LNCAP (cell line): ENCODE measurements around the gene TNRC18.

Source experiments
- TF ChIP-seq, protein P1 (sequence below): fragments of 450-650 bp; IDR thresholded peaks from 2 replicates; pipeline ENCODE4 v1.5.1; 2017; ENCODE audit warnings: mild to moderate bottlenecking

The TNRC18 gene

DNA sequence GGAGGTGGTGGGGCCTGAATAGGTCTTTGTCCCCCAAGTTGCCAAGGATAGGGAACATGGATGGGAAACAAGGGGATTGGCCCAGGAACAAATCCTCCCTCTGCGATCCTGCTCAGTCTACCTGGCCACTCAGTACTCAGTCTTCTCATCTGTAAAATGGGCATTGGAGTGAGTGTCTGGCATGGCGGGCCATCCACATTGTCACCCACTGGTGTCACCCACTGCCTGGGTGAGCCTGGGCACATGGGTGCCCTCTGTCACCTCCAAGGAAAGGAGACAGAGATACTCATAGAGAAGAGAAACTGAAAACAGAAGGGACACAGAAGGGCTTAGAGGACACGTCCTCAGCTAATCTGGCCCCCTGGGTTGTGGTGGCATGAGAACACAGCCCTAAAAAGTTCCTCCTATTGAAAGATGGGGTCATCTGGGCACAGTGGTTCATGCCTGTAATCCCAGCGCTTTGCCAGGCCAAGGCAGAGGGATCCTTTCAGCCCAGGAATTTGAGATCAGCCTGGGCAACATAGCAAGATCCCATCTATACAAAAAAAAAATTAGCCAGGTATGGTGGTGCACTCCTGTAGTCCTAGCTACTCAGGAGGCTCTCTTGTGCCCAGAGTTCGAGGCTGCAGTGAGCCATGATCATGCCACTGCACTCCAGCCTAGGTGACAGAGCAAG, 12.5 kb upstream of the TNRC18 start:
- TF ChIP-seq, protein P1, sequence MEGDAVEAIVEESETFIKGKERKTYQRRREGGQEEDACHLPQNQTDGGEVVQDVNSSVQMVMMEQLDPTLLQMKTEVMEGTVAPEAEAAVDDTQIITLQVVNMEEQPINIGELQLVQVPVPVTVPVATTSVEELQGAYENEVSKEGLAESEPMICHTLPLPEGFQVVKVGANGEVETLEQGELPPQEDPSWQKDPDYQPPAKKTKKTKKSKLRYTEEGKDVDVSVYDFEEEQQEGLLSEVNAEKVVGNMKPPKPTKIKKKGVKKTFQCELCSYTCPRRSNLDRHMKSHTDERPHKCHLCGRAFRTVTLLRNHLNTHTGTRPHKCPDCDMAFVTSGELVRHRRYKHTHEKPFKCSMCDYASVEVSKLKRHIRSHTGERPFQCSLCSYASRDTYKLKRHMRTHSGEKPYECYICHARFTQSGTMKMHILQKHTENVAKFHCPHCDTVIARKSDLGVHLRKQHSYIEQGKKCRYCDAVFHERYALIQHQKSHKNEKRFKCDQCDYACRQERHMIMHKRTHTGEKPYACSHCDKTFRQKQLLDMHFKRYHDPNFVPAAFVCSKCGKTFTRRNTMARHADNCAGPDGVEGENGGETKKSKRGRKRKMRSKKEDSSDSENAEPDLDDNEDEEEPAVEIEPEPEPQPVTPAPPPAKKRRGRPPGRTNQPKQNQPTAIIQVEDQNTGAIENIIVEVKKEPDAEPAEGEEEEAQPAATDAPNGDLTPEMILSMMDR = no peak

DNA sequence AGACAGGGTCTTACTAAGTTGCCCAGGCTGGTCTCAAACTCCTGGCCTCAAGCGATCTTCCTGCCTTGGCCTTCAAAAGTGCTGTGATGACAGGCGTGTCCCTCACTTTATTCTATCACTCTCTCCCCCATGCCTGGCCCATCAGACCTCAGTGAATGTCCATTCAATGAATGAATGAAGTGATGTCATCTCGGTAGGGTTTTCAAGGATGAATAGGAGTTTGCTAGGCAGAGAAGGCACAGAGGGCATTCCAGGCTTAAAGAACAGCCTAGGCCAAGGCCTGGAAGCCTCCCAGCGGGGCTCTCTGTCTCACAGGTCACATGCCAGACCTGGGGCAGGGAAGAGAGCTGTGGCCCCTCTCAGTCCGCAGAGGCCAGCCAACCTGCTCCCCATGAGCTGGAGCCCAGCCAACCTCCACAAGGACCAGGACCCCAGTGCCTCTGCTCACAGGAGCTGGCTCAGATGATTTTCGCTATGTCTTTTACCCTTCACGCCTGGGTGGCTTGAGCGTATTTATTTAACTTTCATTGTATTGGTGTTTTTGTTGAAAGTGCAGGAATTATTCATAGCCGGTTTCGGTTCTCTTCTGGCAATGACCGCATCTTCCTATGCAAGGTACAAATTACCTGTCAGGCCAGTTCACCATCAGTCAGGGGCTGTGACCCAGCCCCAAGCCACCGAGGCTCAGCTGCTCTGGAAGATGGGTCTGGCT, 11.8 kb upstream of the TNRC18 start:
- TF ChIP-seq, protein P1 = no peak

DNA sequence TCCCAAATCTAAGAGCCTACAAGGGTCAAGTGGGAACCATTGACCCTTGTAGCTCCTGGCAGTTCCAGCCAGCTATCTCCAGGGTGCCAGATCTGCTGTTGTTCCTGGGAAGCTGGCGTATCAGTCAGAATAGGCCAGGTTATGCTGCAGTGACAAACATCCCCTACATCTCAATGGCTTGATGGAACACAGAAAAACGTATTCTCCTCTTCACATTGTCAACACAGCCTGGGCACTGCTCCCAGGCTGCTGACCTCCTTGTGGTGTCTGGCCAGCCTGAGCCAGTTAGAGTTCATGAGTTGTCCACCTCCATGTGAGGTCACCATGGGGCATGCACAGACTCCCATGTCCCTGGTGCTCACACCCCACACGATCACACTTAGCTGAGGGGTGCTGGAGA, 9.5 kb upstream of the TNRC18 start:
- TF ChIP-seq, protein P1 = no peak

DNA sequence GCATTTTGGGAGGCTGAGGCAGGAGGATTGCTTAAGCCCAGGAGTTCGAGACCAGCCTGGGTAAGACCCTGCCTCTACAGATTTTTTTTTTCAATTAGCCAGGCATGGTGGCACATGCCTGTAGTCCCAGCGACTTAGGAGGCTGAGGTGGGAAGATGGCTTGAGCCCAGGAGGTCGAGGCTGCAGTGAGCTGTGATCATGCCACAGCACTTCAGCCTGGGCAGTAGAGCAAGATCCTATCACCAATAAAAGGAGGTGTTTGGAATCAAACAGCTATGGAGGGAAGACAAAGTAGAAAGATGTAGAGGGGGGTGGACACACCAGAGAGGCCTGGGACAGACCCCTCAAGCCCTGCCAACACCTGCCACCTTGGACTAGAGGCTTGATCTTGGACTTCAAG, 9.1 kb upstream of the TNRC18 start:
- TF ChIP-seq, protein P1 = no peak

DNA sequence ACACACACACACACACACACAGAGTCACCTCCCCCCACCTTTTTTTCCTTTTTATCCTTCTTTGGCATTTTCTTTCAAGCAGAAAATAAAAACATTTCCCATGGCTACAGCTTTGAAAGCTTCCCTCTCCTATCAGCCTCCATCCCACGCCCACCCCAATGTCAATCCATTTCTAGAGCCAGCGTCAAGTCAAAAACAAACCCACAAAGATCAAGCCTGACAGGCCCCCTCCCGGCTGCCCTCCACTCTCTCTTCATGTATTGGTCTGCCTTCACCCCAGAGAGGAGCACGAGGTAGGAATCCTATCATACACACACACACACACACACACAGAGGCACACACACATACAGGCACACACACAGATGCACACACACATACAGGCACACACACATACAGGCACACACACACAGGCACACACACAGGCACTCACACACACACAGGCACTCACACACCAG, 8.0 kb upstream of the TNRC18 start:
- TF ChIP-seq, protein P1 = no peak

DNA sequence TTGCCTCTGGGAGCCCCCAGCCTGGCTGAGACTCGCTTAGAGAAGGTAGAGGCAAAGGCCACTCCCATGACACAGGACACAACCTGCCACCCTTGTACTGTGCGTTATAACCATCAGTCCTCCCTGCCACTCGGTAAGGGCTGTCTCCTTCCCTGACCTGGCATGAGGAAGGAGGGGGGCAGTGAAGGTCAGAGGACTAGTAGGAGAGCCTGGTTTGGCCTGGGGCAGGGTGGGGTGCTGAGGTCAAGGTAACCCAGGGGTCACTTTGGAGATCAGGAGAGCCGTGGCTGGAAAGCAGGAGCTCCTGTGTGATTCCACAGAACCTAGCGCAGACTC, 6.9 kb upstream of the TNRC18 start:
- TF ChIP-seq, protein P1 = no peak

DNA sequence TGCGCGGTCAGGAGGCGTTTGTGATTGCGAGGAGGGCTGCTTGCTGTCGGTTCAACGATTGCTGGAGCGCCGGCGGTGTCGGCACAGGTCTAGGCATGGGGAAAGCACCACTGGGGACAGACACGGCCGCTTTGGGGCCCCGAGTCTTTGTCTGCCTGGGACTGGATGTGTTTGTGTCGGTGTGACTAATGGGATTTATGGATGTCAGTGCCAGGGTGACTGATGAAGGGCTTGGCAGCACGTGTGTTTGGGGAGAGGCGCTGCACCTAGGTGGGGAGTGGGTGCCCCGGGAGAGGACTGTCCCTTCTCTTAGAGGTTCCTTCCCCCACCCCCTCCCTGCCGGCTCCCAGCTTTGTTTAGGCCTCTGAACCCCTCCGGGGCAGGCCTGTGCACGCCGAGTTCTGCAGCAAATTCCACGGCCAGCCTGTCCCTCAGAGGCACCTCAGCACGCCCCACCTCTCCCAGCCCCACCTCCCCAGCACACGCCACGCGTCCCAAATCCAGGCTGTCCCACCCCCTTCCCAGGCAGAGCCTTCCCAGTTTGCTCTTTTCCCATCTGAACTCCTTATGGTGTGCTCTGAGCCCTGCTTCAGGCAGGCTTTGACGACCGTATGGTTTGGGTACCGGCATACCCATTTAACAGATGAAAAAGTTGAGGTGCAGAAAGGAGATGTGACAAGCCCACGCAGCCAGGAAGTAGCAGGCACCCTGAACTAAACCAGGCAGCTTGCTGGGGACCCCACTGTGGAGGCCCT, 6.4 kb upstream of the TNRC18 start:
- TF ChIP-seq, protein P1 = no peak
